ENCODE measurements around the gene ERGIC1.
"Not testable (repeated sequence)": the region's sequence is repeated elsewhere in the genome, so short reads cannot be mapped to it uniquely, and the experiment has no call there.

ERGIC1 gene

GRCh38 chr5:172799416-172799815 lies 34.6 kb upstream of the ERGIC1 start:
- DNase-seq, result no peak
- intact Hi-C loops (cut with DNase I), result no loop called here

- DNase-seq, result peak in 5 of 10 donors; percentile 39 to 86 (median 78)
- intact Hi-C loops (cut with DNase I), result no loop called here
Measured at GRCh38 chr5:172800088-172800551, 33.9 kb upstream of the ERGIC1 start.

GRCh38 chr5:172801179-172801671 lies 32.8 kb upstream of the ERGIC1 start:
- intact Hi-C loops (cut with DNase I), result no loop called here
- no peak for DNase-seq

GRCh38 chr5:172802112-172802511 lies 31.9 kb upstream of the ERGIC1 start:
- no peak for DNase-seq
- intact Hi-C loops (cut with DNase I), result no loop called here

- intact Hi-C loops (cut with DNase I), result no loop called here
- no peak for DNase-seq
Measured at GRCh38 chr5:172802567-172803176, 31.4 kb upstream of the ERGIC1 start.

GRCh38 chr5:172805018-172805683 lies 28.9 kb upstream of the ERGIC1 start:
- intact Hi-C loops (cut with DNase I), result no loop called here
- no peak for DNase-seq

GRCh38 chr5:172805736-172806255 lies 28.3 kb upstream of the ERGIC1 start:
- intact Hi-C loops (cut with DNase I), result no loop called here
- DNase-seq, result peak in 1 of 10 donors; percentile 81

GRCh38 chr5:172806897-172807672 lies 27.0 kb upstream of the ERGIC1 start:
- peak in 1 of 10 donors; percentile 45 for DNase-seq
- intact Hi-C loops (cut with DNase I), result no loop called here

- DNase-seq, result no peak
Measured at GRCh38 chr5:172807766-172808311, 26.2 kb upstream of the ERGIC1 start.

GRCh38 chr5:172809774-172810173 lies 24.3 kb upstream of the ERGIC1 start:
- intact Hi-C loops (cut with DNase I), result no loop called here
- DNase-seq, result no peak

More at GRCh38 chr5:172807766-172808311, 26.2 kb upstream of the ERGIC1 start:
- intact Hi-C loops (cut with DNase I), result no loop called here

- intact Hi-C loops (cut with DNase I); DNase-seq: not testable (repeated sequence)
Measured at GRCh38 chr5:172810996-172811395, 23.1 kb upstream of the ERGIC1 start.

GRCh38 chr5:172815631-172816030 lies 18.4 kb upstream of the ERGIC1 start:
- intact Hi-C loops (cut with DNase I), result no loop called here
- no peak for DNase-seq

- intact Hi-C loops (cut with DNase I), result no loop called here
- peak in 2 of 10 donors; percentile 48 to 78 for DNase-seq
Measured at GRCh38 chr5:172816925-172817562, 17.0 kb upstream of the ERGIC1 start.

- intact Hi-C loops (cut with DNase I), result no loop called here
- no peak for DNase-seq
Measured at GRCh38 chr5:172817664-172818063, 16.4 kb upstream of the ERGIC1 start.

GRCh38 chr5:172818081-172818480 lies 16.0 kb upstream of the ERGIC1 start:
- no peak for DNase-seq
- intact Hi-C loops (cut with DNase I), result no loop called here

GRCh38 chr5:172819569-172819968 lies 14.5 kb upstream of the ERGIC1 start:
- intact Hi-C loops (cut with DNase I), result no loop called here
- DNase-seq, result no peak

- intact Hi-C loops (cut with DNase I), result no loop called here
- peak in 5 of 10 donors; percentile 17 to 72 (median 40) for DNase-seq
Measured at GRCh38 chr5:172820046-172820767, 13.8 kb upstream of the ERGIC1 start.

- no peak for DNase-seq
- intact Hi-C loops (cut with DNase I), result no loop called here
Measured at GRCh38 chr5:172821340-172821985, 12.6 kb upstream of the ERGIC1 start.

- intact Hi-C loops (cut with DNase I), result no loop called here
- no peak for DNase-seq
Measured at GRCh38 chr5:172823840-172824362, 10.2 kb upstream of the ERGIC1 start.
